ENCODE measurements around the gene LRRC32. TPM values are rescaled to one million over a fixed set of nuclear protein-coding genes. Genes with fewer than 3 reads are reported as not detected.

Gene LRRC32
- total RNA-seq, 4 donors from 2014 or later: 10.0 to 121 (median 17.5) TPM

GRCh38 chr11:76663912-76664440 lies 6.6 kb downstream of the LRRC32 start:
- no peaks in the 10 kb centered on the region for H3K36me3 ChIP-seq
- H3K27me3 ChIP-seq: no peaks in the 10 kb centered on the region
- no peaks in the 10 kb centered on the region for H3K4me1 ChIP-seq
- no peak overlapping the region for H3K4me3 ChIP-seq
- TF ChIP-seq CTCF (IDR thresholded peaks at IDR 0.05): no peak
- no peak for TF ChIP-seq POLR2A (IDR thresholded peaks at IDR 0.05)
- H3K27ac ChIP-seq: peak overlapping the region; percentile 47 to 83
- intact Hi-C loops (cut with DNase I; ENCODE audit: low total_unique reads): no loop called here
- H3K9me3 ChIP-seq: no peaks in the 10 kb centered on the region
- DNase-seq: no peak

- intact Hi-C loops (cut with DNase I; ENCODE audit: low total_unique reads): no loop called here
- TF ChIP-seq CTCF (IDR thresholded peaks at IDR 0.05) (no peak), POLR2A (IDR thresholded peaks at IDR 0.05) (no peak)
- Histone ChIP-seq H3K27ac (no peak overlapping the region), H3K4me3 (no peak overlapping the region), H3K9me3 (no peaks in the 10 kb centered on the region), H3K27me3 (no peaks in the 10 kb centered on the region), H3K4me1 (no peaks in the 10 kb centered on the region), H3K36me3 (no peaks in the 10 kb centered on the region)
- DNase-seq: no peak
Observed at GRCh38 chr11:76663486-76663810, 7.1 kb downstream of the LRRC32 start.

GRCh38 chr11:76662656-76663485 lies 7.7 kb downstream of the LRRC32 start:
- Histone ChIP-seq H3K4me1 (no peaks in the 10 kb centered on the region), H3K27me3 (no peaks in the 10 kb centered on the region), H3K36me3 (no peaks in the 10 kb centered on the region), H3K27ac (no peak overlapping the region), H3K4me3 (no peak overlapping the region), H3K9me3 (no peaks in the 10 kb centered on the region)
- no peak for DNase-seq
- no peak for TF ChIP-seq POLR2A (IDR thresholded peaks at IDR 0.05)
- no peak for TF ChIP-seq CTCF (IDR thresholded peaks at IDR 0.05)
- intact Hi-C loops (cut with DNase I; ENCODE audit: low total_unique reads): no loop called here

- TF ChIP-seq POLR2A (IDR thresholded peaks at IDR 0.05) (no peak), CTCF (IDR thresholded peaks at IDR 0.05) (no peak)
- H3K9me3 ChIP-seq: no peaks in the 10 kb centered on the region
- intact Hi-C loops (cut with DNase I; ENCODE audit: low total_unique reads): no loop called here
- H3K27ac ChIP-seq: no peak overlapping the region
- DNase-seq: no peak
- H3K27me3 ChIP-seq: no peaks in the 10 kb centered on the region
- no peaks in the 10 kb centered on the region for H3K4me1 ChIP-seq
- no peaks in the 10 kb centered on the region for H3K36me3 ChIP-seq
- H3K4me3 ChIP-seq: no peak overlapping the region
Observed at GRCh38 chr11:76661834-76662434, 8.6 kb downstream of the LRRC32 start.

GRCh38 chr11:76661306-76661751 lies 9.2 kb downstream of the LRRC32 start:
- Histone ChIP-seq H3K27me3 (no peaks in the 10 kb centered on the region), H3K9me3 (no peaks in the 10 kb centered on the region), H3K4me3 (no peak overlapping the region), H3K27ac (no peak overlapping the region), H3K4me1 (no peaks in the 10 kb centered on the region), H3K36me3 (no peaks in the 10 kb centered on the region)
- intact Hi-C loops (cut with DNase I; ENCODE audit: low total_unique reads): no loop called here
- DNase-seq: no peak
- TF ChIP-seq POLR2A (IDR thresholded peaks at IDR 0.05) (no peak), CTCF (IDR thresholded peaks at IDR 0.05) (no peak)

All from uterus (tissue), 4 donors.